Measurements from ENCODE around the gene ITGB3BP.
A peak's percentile ranks its signal among the peaks of the same experiment; 100 is the strongest.
"Not testable (repeated sequence)": the region's sequence is repeated elsewhere in the genome, so short reads cannot be mapped to it uniquely, and the experiment has no call there.

Gene ITGB3BP

GRCh38 chr1:63522891-63523728 lies at the start of gene ITGB3BP, which contains the start of gene EFCAB7:
Gene ITGB3BP, minus strand, starts transcription at chr1:63523225. Its CDS starts 92 bp downstream, at chr1:63523133.
Gene EFCAB7, plus strand, starts transcription at chr1:63523525. Its CDS starts 2,048 bp downstream, at chr1:63525573.
- DNase-seq: peak; percentile 76

GRCh38 chr1:63572686-63573085 lies 49.7 kb upstream of the ITGB3BP start:
- DNase-seq: not testable (repeated sequence)

- DNase-seq: no peak
Measured at GRCh38 chr1:63569640-63570316, 46.8 kb upstream of the ITGB3BP start.

DNA sequence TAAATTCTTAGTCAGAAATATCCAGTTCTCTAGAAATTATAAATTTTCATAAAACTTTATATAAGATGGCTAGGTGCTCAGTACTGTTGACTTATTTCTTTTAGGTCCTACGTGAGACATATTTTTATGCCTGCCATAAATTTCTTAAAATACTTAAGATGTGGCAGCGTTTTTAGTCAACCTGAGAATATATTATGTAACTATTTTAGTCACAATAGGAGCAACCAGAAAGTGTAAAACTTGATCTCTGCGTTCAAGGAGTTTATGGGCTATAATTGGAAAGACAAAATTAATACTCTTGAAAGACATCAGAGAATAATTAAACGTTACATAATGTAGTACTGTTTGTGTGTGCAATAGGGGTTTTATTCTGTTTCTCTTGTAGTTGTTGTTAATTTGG lies 46.0 kb upstream of the ITGB3BP start:
- DNase-seq: no peak

DNA sequence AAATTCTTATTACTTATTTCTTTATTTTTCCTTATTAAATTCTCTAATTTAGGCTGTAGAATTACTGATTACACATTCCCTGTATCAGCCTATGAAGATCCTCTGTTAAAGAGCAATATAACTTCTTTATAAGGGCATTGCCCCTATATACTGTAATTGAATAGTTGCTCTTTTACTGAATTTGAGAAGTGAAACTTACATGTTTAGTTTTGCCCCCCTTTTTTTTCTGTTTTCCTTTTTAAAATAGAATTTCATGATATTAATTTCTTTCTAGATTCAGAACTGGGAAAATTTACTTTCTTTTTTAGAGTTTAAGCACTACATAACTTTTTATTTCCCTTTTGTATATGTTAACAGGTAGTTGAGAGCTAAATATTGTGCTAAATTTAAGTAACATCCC lies 40.7 kb upstream of the ITGB3BP start:
- no peak for DNase-seq

DNA sequence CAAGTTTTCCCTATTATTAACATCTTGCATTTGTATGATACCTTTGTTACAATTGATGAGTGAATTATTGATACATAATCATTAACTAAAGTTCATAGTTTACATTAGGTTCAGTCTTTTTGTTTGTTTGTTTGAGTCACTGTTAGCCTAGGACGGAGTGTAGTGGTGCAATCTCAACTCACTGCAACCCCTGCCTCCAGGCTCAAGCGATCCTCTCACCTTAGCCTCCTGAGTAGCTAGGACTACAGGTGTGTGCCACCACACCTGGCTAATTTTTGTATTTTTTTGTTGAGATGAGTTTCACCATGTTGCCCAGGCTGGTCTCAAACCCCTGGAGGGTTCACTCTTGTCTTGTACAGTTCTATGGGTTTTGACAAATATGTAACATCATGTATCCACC lies 36.3 kb upstream of the ITGB3BP start:
- DNase-seq: no peak

- no peak for DNase-seq
Measured at GRCh38 chr1:63557365-63557987, 34.5 kb upstream of the ITGB3BP start.

DNA sequence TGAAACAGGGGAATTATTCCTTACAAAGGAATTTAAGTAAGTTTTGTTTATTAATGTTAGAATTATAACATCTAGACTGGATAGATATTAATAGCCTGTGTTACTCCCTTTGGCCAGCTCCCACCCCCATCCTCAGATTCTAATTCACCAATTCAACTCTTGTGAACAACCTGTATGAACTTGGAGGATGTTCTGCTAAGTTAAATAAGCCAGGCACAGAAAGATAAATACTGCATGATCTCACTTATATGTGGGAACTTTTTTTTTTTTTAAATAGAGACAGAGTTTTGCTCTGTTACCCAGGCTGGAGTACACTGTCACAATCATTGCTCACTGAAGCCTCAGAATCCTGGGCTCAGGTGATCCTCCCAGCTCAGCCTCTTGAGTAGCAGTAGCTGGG lies 32.5 kb upstream of the ITGB3BP start:
- no peak for DNase-seq

GRCh38 chr1:63548877-63549276 lies 25.9 kb upstream of the ITGB3BP start:
- DNase-seq: no peak

DNA sequence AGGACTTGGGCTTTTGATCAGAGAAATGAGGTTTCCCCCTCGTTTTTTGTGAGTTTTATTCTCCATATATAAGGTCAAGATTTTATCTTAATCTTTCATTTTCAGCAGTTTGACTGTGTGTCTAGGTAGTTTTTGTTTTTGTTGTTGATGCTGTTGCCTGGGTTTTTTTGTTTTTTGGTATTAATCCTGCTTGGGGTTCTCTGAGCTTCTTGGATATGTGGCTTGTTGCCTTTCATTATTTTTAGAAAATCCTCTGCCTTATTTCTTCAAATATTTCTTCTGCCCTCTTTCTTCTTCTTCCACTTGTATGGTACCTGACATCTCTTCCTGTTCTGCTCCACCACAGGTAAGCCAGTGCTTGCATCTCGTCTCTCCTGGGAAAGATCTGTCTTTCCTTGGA lies 25.3 kb upstream of the ITGB3BP start:
- DNase-seq: no peak

DNA sequence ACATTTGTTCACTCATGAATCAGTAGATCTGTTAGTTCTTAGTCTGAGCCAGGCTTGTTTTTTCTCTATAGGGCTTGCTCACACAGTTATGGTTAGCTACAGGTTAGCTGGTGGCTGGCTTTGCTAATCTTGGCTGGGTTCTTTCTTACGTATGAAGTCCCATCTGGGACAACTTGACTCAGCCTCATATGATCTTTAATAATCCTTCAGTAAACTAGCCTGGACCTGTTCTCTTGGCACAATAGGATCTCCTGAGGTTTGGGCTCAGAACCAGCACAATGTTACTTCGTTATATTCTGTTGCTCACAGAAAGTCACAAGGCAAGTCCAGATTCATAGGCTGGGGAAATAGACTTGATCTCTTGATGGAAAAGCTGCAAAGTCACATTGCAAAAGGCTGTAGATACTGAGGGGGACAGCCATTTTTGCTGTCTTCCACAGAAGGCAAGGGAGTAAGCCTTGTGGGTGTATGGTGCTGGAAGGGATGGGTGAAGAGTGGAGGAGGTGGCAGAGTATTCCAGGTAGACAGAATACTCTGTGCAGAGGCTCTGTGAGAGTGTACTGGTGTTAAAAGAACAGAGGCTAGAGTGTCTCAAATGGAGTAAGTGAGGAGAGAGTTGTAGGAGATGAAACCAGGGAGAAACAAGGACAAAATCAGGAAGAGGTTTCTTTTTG lies 24.7 kb upstream of the ITGB3BP start:
- no peak for DNase-seq

DNA sequence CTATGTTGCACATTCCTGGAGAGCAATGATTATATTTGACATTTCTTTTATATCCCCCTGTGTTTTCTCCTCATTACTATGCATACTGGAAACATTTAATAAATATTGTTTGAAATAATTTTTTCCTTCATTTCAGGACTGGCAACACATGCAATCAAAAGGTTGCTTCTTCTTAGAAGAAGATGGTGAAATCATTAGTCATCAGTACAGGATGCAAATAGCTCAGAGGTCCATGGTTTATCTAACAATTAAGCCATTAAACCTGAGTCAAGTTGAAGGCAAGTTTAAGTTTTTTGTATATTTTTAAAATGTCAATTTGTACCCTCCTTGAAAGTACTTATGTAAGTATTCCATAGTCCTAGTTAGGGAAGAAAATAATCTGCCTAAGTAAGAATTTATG lies 22.8 kb upstream of the ITGB3BP start:
- no peak for DNase-seq

DNA sequence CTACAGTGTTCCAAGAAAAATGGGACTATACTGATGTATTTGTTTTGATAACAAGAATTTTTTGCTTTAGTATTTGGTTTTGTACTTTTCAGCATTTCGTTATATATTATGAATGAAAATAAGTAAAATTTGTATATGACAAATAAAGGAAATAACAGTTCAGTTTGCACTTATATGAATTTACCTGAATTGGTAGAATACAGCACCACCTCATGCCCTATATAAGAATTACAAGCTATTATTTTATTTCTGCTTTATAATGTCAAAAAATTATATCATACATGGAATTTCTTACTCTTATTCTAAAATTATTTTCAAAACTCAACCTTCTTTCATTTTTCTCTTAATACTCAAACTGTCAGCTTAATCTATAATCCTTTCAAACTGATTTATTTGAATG lies 14.9 kb upstream of the ITGB3BP start:
- DNase-seq: no peak

GRCh38 chr1:63537006-63537405 lies 14.0 kb upstream of the ITGB3BP start:
- no peak for DNase-seq

GRCh38 chr1:63534406-63534805 lies 11.4 kb upstream of the ITGB3BP start:
- DNase-seq: no peak

- DNase-seq: no peak
Measured at GRCh38 chr1:63533931-63534330, 10.9 kb upstream of the ITGB3BP start.

DNA sequence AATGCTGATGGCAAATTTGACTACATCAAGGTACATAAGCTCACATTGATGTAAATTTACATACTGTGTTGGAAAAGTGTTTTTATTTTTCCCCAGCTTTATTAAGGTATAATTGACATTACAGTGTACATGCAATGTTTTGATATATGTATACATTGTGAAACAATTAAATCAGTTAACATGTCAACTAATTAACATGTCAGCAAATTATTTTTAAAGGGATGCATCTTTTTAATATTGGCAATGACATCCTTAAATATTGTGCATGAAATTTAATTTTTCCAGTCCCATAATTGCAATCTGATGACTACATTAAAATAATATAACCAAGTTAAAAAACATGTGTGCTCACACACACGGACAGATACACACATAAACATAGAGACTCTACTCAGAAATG lies 9.7 kb upstream of the ITGB3BP start:
- no peak for DNase-seq

- no peak for DNase-seq
Measured at GRCh38 chr1:63524201-63524600, 1.2 kb upstream of the ITGB3BP start.

GRCh38 chr1:63523738-63524137 lies 713 bp upstream of the ITGB3BP start:
- DNase-seq: no peak

DNA sequence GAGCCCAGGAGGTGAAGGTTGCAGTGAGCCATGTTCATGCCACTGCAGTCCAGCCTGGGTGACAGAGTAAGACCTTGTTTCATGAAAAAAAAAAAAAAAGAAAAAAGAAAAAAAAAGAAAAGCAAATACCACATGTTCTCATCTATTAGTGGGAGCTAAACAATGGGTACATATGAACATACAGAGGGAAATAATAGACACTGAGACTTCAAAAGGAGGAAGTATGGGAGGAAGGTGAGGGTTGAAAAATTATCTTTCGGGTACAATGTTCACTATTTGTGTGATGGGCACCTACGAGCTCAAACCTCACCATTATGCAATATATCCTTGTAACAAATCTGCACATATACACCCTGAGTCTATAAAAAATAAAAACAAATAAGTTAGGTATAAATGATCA lies 6.4 kb downstream of the ITGB3BP start:
- no peak for DNase-seq

DNA sequence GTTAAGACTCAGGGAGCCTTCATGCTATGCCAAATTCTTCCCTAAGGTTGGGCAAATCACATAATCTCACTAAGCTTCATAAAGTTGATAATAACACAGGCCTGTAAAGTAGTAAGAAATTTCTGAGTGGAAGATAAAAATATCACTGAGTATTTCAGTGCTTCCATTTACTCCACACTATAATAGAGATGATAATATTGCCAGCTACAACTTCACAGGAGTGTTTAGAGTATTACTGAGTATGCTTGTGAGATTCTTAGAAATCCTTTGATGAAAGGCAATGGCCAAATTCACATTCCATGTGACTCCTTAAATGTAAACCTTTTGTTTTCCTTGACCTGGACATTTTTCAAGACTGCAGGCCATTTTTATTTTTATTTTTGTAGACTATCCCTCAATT lies 10.4 kb downstream of the ITGB3BP start:
- no peak for DNase-seq

DNA sequence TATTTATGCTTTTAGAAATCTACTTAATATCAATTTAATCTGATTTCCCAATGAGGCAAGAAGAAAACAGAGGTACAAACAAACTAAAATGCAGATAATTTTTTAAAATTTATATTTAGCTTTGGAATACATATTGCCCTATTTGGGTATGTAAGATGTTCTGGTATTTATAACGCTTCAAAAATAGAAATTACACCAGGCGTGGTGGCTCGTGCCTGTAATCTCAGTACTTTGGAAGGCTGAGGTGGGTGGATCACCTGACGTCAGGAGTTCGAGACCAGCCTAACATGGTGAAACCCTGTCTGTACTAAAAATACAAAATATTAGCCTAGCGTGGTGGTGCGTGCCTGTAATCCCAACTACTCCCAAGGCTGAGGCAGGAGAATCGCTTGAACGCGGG lies 13.3 kb downstream of the ITGB3BP start:
- no peak for DNase-seq

- DNase-seq: no peak
Measured at GRCh38 chr1:63506782-63507181, 16.2 kb downstream of the ITGB3BP start.

Data from GOT3 (cell line).